Left cardiac atrium (tissue), 4 donors: ENCODE measurements around the gene TEX19. TPM values are rescaled to one million over a fixed set of nuclear protein-coding genes. Genes with fewer than 3 reads are reported as not detected.

Experiments
- ATAC-seq, 2 donors: fragments of 200-7000 bp; cut with Tn5 transposase; one replicate each; pipeline ENCODE4 v1.9.1; 2020; ENCODE audit warnings: mild to moderate bottlenecking in 2 of 2, moderate library complexity in 2 of 2
- DNase-seq: peaks from one replicate; pipeline ENCODE4 v3.0.0-alpha.2; 2020
- intact Hi-C, 2 donors: fragments of 100-400 bp; cut with DNase I; formaldehyde crosslinking; loops; one replicate each; pipeline versions ENCODE4 v1.14.1 to v1.15.1; 2022 to 2023
- total RNA-seq, 2 donors: library from RNA; stranded (reverse); fragmentation: NEBNext Ultra II Directional; extraction: Animal tissue kit (Norgen Biotek cat#: 25700); gene quantifications; one replicate each; pipeline ENCODE4 v1.2.1, GENCODE V29; 2021
- donor health status: DM: no; HTN: yes; CAD: no.
- donor health status: DM: no; HTN: yes; CAD: no; lungs with severe emphysema.
- donor health status: DM: yes; HTN: yes; CAD: no.
- donor health status: Dilated cardiomyopathy.

Gene TEX19
- total RNA-seq, 2 donors from 2014 or later = not detected

- ATAC-seq (no peak), DNase-seq (no peak)
- intact Hi-C loops = no loop called here
Observed at GRCh38 chr17:82412535-82413520, 53.8 kb downstream of the TEX19 start.

Other genes with a start within 250 kb of the TEX19 start
- 10 to 100 TPM; 11.9 to 17.2 TPM for gene CCDC57, start 146.4 kb upstream of the TEX19 start, total RNA-seq
- 10 to 100 TPM; 18.4 to 35.7 TPM for gene SLC16A3, start 130.2 kb upstream of the TEX19 start, total RNA-seq
- 10 to 100 TPM; 63.6 to 88.2 TPM for gene CSNK1D, start 85.5 kb upstream of the TEX19 start, total RNA-seq
- gene CD7, start 41.6 kb upstream of the TEX19 start, total RNA-seq = 1 to 10 TPM in 1 of 2 donors, under 1 TPM in 1; 0.60 to 1.8 TPM
- gene SECTM1, start 25.5 kb upstream of the TEX19 start, total RNA-seq = 10 to 100 TPM in 1 of 2 donors, 1 to 10 TPM in 1; 6.6 to 12.6 TPM
- 1 to 10 TPM in 1 of 2 donors, under 1 TPM in 1; 0.32 to 1.4 TPM for gene UTS2R, start 12.5 kb downstream of the TEX19 start, total RNA-seq
- gene HEXD, start 59.1 kb downstream of the TEX19 start, total RNA-seq = 10 to 100 TPM; 14.3 to 16.3 TPM
- 10 to 100 TPM; 27.2 to 32.0 TPM for gene OGFOD3, start 59.3 kb downstream of the TEX19 start, total RNA-seq
- gene CYBC1, start 91.5 kb downstream of the TEX19 start, total RNA-seq = 10 to 100 TPM; 42.1 to 43.6 TPM
- 10 to 100 TPM; 63.7 to 65.9 TPM for gene NARF, start 99.5 kb downstream of the TEX19 start, total RNA-seq
- gene FOXK2, start 160.5 kb downstream of the TEX19 start, total RNA-seq = 10 to 100 TPM; 35.9 to 53.9 TPM